HCT116 (cell line): ENCODE results near the gene IFT25. TPM values are rescaled to one million over a fixed set of nuclear protein-coding genes. Genes with fewer than 3 reads are reported as not detected.

ENCODE experiments used
- ATAC-seq: fragments of 200-7000 bp; cut with Tn5 transposase; 2 replicates; pipeline ENCODE4 v1.9.1; 2020; ENCODE audit warnings: mild to moderate bottlenecking, moderate library complexity
- BruUV-seq: library from RNA; stranded (reverse); fragments of 400-500 nt; replicated peaks from 2 replicates; lab custom pipeline; 2021; lab: Mats Ljungman, UMichigan
- CTCF ChIA-PET: fragments of 300-600 bp; sonication (Branson Sonifier 250); formaldehyde crosslinking; loops from one replicate; lab custom pipeline; 2021; ENCODE audit warnings: antibody characterized with exemption; lab: Charles Lee
- POLR2A ChIA-PET: fragments of 300-600, 350-600 bp; sonication (Branson Sonifier 250); formaldehyde crosslinking; loops from one replicate; lab custom pipeline; 2021; ENCODE audit warnings: antibody characterized with exemption; lab: Charles Lee
- RAD21 ChIA-PET, 2 experiments: fragments of 300-600 bp; sonication (Branson Sonifier 250); formaldehyde crosslinking; loops; one replicate each; lab custom pipeline; 2023; ENCODE audit warnings: low total read pairs in 2 of 2; ENCODE audit not compliant: uncharacterized antibody in 2 of 2, unreplicated experiment in 2 of 2, low non-redundant PET in 1 of 2; lab: Charles Lee
- DNase-seq: peaks from one replicate; pipeline ENCODE4 v3.0.0-alpha.2; 2010; ENCODE audit warnings: low read depth, low spot score
- H2AFZ ChIP-seq: fragments of 200-600 bp; shearing (Covaris generic), sonication (generic); 2 replicates; pipeline ENCODE4 v1.6.1; 2017; ENCODE audit warnings: low read depth, mixed run types, mixed read lengths, antibody characterized with exemption, low read length; ENCODE audit not compliant: poor library complexity, severe bottlenecking
- H3K27ac ChIP-seq: 2 replicates; pipeline ENCODE4 v1.5.1; 2012; ENCODE audit warnings: low read depth, low read length
- H3K27me3 ChIP-seq: fragments of 200-600 bp; sonication (generic); 2 replicates; pipeline ENCODE4 v1.6.1; 2016; ENCODE audit warnings: mixed run types, low read length, mixed read lengths; ENCODE audit not compliant: insufficient read depth
- H3K36me3 ChIP-seq, 2 experiments: fragments of 200-500 bp in 1 of 2; fragments of 200-600 bp in 1 of 2; sonication (Bioruptor generic) in 1 of 2; sonication (generic) in 1 of 2; 2 replicates each; pipeline versions ENCODE4 v1.5.1 to v1.6.1; 2014 to 2016; ENCODE audit warnings: low read length in 2 of 2, inconsistent platforms in 1 of 2, mixed read lengths in 1 of 2, mixed run types in 1 of 2; ENCODE audit not compliant: insufficient read depth in 2 of 2, control insufficient read depth in 1 of 2
- H3K4me1 ChIP-seq, 2 experiments: fragments of 200-600 bp in 1 of 2; sonication (generic) in 1 of 2; 2 replicates each; pipeline versions ENCODE4 v1.5.1 to v1.6.1; 2012 to 2017; ENCODE audit warnings: low read length in 2 of 2, inconsistent platforms in 1 of 2, mild to moderate bottlenecking in 1 of 2, mixed read lengths in 1 of 2, mixed run types in 1 of 2, moderate library complexity in 1 of 2; ENCODE audit not compliant: insufficient read depth in 2 of 2, control insufficient read depth in 1 of 2
- H3K4me2 ChIP-seq: fragments of 200-600 bp; sonication (generic); 2 replicates; pipeline ENCODE4 v1.6.1; 2017; ENCODE audit warnings: mixed run types, low read length, mixed read lengths
- H3K4me3 ChIP-seq, 2 experiments: fragments of 200-600 bp in 1 of 2; sonication (generic) in 1 of 2; replicated peaks in 1 of 2; 2 replicates each; pipeline ENCODE4 v1.5.1; 2011 to 2016; ENCODE audit warnings: low read length in 2 of 2, control low read depth in 1 of 2, low read depth in 1 of 2, mild to moderate bottlenecking in 1 of 2, mixed read lengths in 1 of 2, mixed run types in 1 of 2
- H3K79me2 ChIP-seq: fragments of 200-600 bp; sonication (generic); 2 replicates; pipeline ENCODE4 v1.6.1; 2017; ENCODE audit warnings: mild to moderate bottlenecking, mixed run types, low read length, moderate library complexity, mixed read lengths; ENCODE audit not compliant: insufficient read depth
- H3K9ac ChIP-seq: fragments of 200-600 bp; sonication (generic); 2 replicates; pipeline ENCODE4 v1.6.1; 2016; ENCODE audit warnings: low read length, mixed read lengths
- H3K9me2 ChIP-seq: fragments of 200-600 bp; sonication (generic), shearing (Covaris generic); 2 replicates; pipeline ENCODE4 v1.6.1; 2017; ENCODE audit warnings: mixed run types, mild to moderate bottlenecking, moderate library complexity; ENCODE audit not compliant: insufficient read depth
- H3K9me3 ChIP-seq, 2 experiments: fragments of 200-500 bp in 1 of 2; fragments of 200-600 bp in 1 of 2; sonication (Bioruptor generic) in 1 of 2; sonication (generic) in 1 of 2; 2 replicates each; pipeline ENCODE4 v1.6.1; 2014 to 2017; ENCODE audit warnings: low read length in 2 of 2, mixed read lengths in 2 of 2, inconsistent platforms in 1 of 2, low read depth in 1 of 2, mild to moderate bottlenecking in 1 of 2, mixed run types in 1 of 2, moderate library complexity in 1 of 2; ENCODE audit not compliant: control insufficient read depth in 1 of 2, insufficient read depth in 1 of 2
- H4K20me1 ChIP-seq: fragments of 200-600 bp; sonication (generic), shearing (Covaris generic); 2 replicates; pipeline ENCODE4 v1.6.1; 2017; ENCODE audit warnings: mixed run types, mild to moderate bottlenecking, moderate library complexity; ENCODE audit not compliant: insufficient read depth
- CEBPB ChIP-seq: IDR thresholded peaks from 2 replicates; pipeline ENCODE4 v1.6.1; 2012; ENCODE audit warnings: low read depth
- CTCF ChIP-seq, 3 experiments: fragments of 200-600 bp in 1 of 3; sonication (generic) in 1 of 3; IDR thresholded peaks in 2 of 3; conservative IDR thresholded peaks in 1 of 3; 2 replicates each; pipeline ENCODE4 v1.5.1; 2012 to 2017; ENCODE audit warnings: low read depth in 2 of 3, low read length in 2 of 3, antibody characterized with exemption in 1 of 3, borderline replicate concordance in 1 of 3, control low read depth in 1 of 3, mild to moderate bottlenecking in 1 of 3, mixed read lengths in 1 of 3, mixed run types in 1 of 3, moderate library complexity in 1 of 3; ENCODE audit not compliant: insufficient read depth in 1 of 3
- EZH2 ChIP-seq: fragments of 200-600 bp; sonication (generic); IDR thresholded peaks from 2 replicates; pipeline ENCODE4 v1.6.1; 2017; ENCODE audit warnings: antibody characterized with exemption, mixed run types
- EZH2phosphoT487 ChIP-seq: fragments of 200-600 bp; IDR thresholded peaks from 2 replicates; pipeline ENCODE4 v1.6.1; 2018; ENCODE audit warnings: antibody characterized with exemption, borderline replicate concordance
- FOSL1 ChIP-seq: IDR thresholded peaks from 2 replicates; pipeline ENCODE4 v1.6.1; 2012; ENCODE audit warnings: low read depth
- JUND ChIP-seq: IDR thresholded peaks from 2 replicates; pipeline ENCODE4 v1.6.1; 2012
- MAX ChIP-seq: IDR thresholded peaks from 2 replicates; pipeline ENCODE4 v1.6.1; 2012
- POLR2AphosphoS5 ChIP-seq: IDR thresholded peaks from 2 replicates; pipeline ENCODE4 v1.6.1; 2011; ENCODE audit warnings: mild to moderate bottlenecking, low read depth, low read length, moderate library complexity
- RAD21 ChIP-seq: IDR thresholded peaks from 2 replicates; pipeline ENCODE4 v1.6.1; 2012; ENCODE audit warnings: low read depth, mild to moderate bottlenecking
- REST ChIP-seq: IDR thresholded peaks from 2 replicates; pipeline ENCODE4 v1.6.1; 2012; ENCODE audit warnings: low read depth
- SP1 ChIP-seq: IDR thresholded peaks from 2 replicates; pipeline ENCODE4 v1.6.1; 2012; ENCODE audit warnings: low read depth
- SRF ChIP-seq: IDR thresholded peaks from 2 replicates; pipeline ENCODE4 v1.6.1; 2012; ENCODE audit warnings: low read depth
- ZBTB33 ChIP-seq: IDR thresholded peaks from 2 replicates; pipeline ENCODE4 v1.6.1; 2011; ENCODE audit warnings: mild to moderate bottlenecking, low read length, moderate library complexity; ENCODE audit not compliant: insufficient replicate concordance; ENCODE audit errors: extremely low read depth
- ZFX ChIP-seq: fragments of 450-650 bp; IDR thresholded peaks from 2 replicates; pipeline ENCODE4 v1.6.1; 2017
- ZNF274 ChIP-seq: fragments of 200-500 bp; sonication (Bioruptor generic); IDR thresholded peaks from 2 replicates; pipeline ENCODE4 v1.6.1; 2014; ENCODE audit warnings: mild to moderate bottlenecking, low read depth, low read length, inconsistent platforms
- intact Hi-C: fragments of 100-400 bp; cut with micrococcal nuclease; formaldehyde crosslinking; loops from 2 replicates; pipeline ENCODE4 v1.10.0; 2022
- total RNA-seq: library from RNA; stranded (reverse); gene quantifications from one replicate; pipeline ENCODE4 v1.2.1, GENCODE V29; 2021; ENCODE audit not compliant: unreplicated experiment

The IFT25 gene
- total RNA-seq, 1 experiment from 2014 or later = 45.1 TPM

GRCh38 chr1:53918343-53918742 is 27.2 kb downstream of the IFT25 start:
- Histone ChIP-seq H4K20me1 (no peaks in the 10 kb centered on the region), H3K79me2 (no peaks in the 10 kb centered on the region), H3K9me2 (no peaks in the 10 kb centered on the region), H3K4me2 (no peak overlapping the region), H3K4me1 (peaks cover 0 to 5% of the 10 kb centered on the region in 2 experiments; a peak in 1 of 4 replicates), H3K9me3 (no peaks in the 10 kb centered on the region), H2AFZ (no peak overlapping the region), H3K36me3 (peaks cover 3 to 12% of the 10 kb centered on the region in 2 experiments), H3K9ac (no peak overlapping the region), H3K27me3 (no peaks in the 10 kb centered on the region), H3K4me3 (no peak overlapping the region), H3K27ac (no peak overlapping the region)
- RAD21 ChIA-PET = no interaction called here
- POLR2A ChIA-PET = interaction anchor here (1.4 kb wide), 1 partner anchor 10 kb away, joined by 3 read pairs; no protein-coding TSS in a partner anchor
- no TSS peak for BruUV-seq
- ATAC-seq (no peak), DNase-seq (no peak)
- TF ChIP-seq SP1 (no peak), POLR2AphosphoS5 (no peak), JUND (no peak), EZH2 (no peak), ZBTB33 (no peak), FOSL1 (no peak), MAX (no peak), CEBPB (no peak), EZH2phosphoT487 (no peak), SRF (no peak), RAD21 (no peak), REST (no peak), ZNF274 (no peak), ZFX (no peak), CTCF (IDR thresholded peaks at IDR 0.05 in 2 of 3, conservative IDR thresholded peaks at IDR 0.05 in 1 of 3; ENCODE audit: borderline replicate concordance in 1 of 3, insufficient read depth in 1 of 3, low read depth in 2 of 3, low read length in 2 of 3) (no peak)
- intact Hi-C loops = no loop called here
- CTCF ChIA-PET = interaction anchor here (0.5 kb wide), 1 partner anchor 1366 kb away, joined by 3 read pairs; the partner anchor contains the start of gene TUT4
